Ovary (tissue), 10 donors: ENCODE data around the gene STK32A. TPM values are rescaled to one million over a fixed set of nuclear protein-coding genes. Genes with fewer than 3 reads are reported as not detected.
A peak's percentile ranks its signal among the peaks of the same experiment; 100 is the strongest.

Source experiments
- DNase-seq, 5 donors: peaks; one replicate each; pipeline ENCODE4 v3.0.0-alpha.2; 2019 to 2020
- H3K27ac ChIP-seq, 2 donors: fragments of 200-600 bp; one replicate each; pipeline versions ENCODE4 v1.5.1 to v1.8.0; 2019 to 2022
- H3K27me3 ChIP-seq: fragments of 200-600 bp; one replicate; pipeline ENCODE4 v1.8.0; 2022
- H3K36me3 ChIP-seq: fragments of 200-600 bp; sonication (generic); one replicate; pipeline ENCODE4 v1.5.1; 2019
- H3K4me1 ChIP-seq: one replicate; pipeline ENCODE4 v1.8.1; 2013; ENCODE audit warnings: mild to moderate bottlenecking, moderate library complexity; ENCODE audit not compliant: insufficient read depth
- H3K4me3 ChIP-seq: fragments of 200-600 bp; sonication (generic); one replicate; pipeline ENCODE4 v1.5.1; 2017
- H3K9me3 ChIP-seq, 2 donors: fragments of 200-600 bp in 1 of 2; sonication (generic) in 1 of 2; one replicate each; pipeline versions ENCODE4 v1.5.1 to v1.8.1; 2013 to 2019; ENCODE audit warnings: mild to moderate bottlenecking in 1 of 2, moderate library complexity in 1 of 2
- CTCF ChIP-seq, 3 donors: fragments of 450-650 bp in 2 of 3; fragments of 200-600 bp in 1 of 3; IDR thresholded peaks; one replicate each; pipeline versions ENCODE4 v1.5.1 to v1.8.0; 2016 to 2022; ENCODE audit warnings: antibody characterized with exemption in 3 of 3, mild to moderate bottlenecking in 1 of 3
- EP300 ChIP-seq: sonication (generic); formaldehyde crosslinking; IDR thresholded peaks from one replicate; pipeline ENCODE4 v1.6.1; 2017; ENCODE audit warnings: antibody characterized with exemption
- POLR2A ChIP-seq: fragments of 450-650 bp; IDR thresholded peaks from one replicate; pipeline ENCODE4 v1.6.1; 2017; ENCODE audit warnings: antibody characterized with exemption, mild to moderate bottlenecking, moderate library complexity
- WGBS, 3 donors: extraction: QIAGEN DNeasy Blood & Tissue Kit in 1 of 3; methylation state at CpG; one replicate each; pipeline versions ENCODE4 v1.1.5 to v1.1.7; 2013 to 2017; 5-methylcytosine and 5-hydroxymethylcytosine counted together
- intact Hi-C, 4 donors: fragments of 100-400 bp; cut with DNase I; formaldehyde crosslinking; loops; one replicate each; pipeline versions ENCODE4 v1.11.0 to v1.15.1; 2022 to 2023
- long read RNA-seq, 3 donors: library from polyadenylated mRNA in 2 of 3; unstranded in 2 of 3; transcript quantifications; one replicate each; pipeline ENCODE4 v2.0.0 and lab custom pipeline, GENCODE V29; 2021 to 2026
- polyA plus RNA-seq, 2 donors: library from polyadenylated mRNA; stranded (reverse); fragments of 200-250 nt in 1 of 2; fragments of 350-450 nt in 1 of 2; fragmentation: Illumina TruSeq in 1 of 2; extraction: RNeasy Lipid Tissue Mini Kit (QIAGEN cat#74804) in 1 of 2; gene quantifications; one replicate each; pipeline ENCODE4 v1.2.3, GENCODE V29; 2013 to 2014
- total RNA-seq, 7 donors: library from RNA; depleted of rRNA in 2 of 7; stranded (reverse); fragments of >200 nt in 2 of 7; fragmentation: NEBNext Ultra II Directional in 3 of 7; extraction: Animal tissue kit (Norgen Biotek cat#: 25700) in 3 of 7; gene quantifications; one replicate each; pipeline versions ENCODE4 v1.1.0 to v1.2.4, GENCODE V29; 2016 to 2023
- donor health status: DM: no; HTN: no; CAD: no; lungs with moderate emphysema.
- donor health status: DM: no; HTN: no; CAD: no.
- donor health status: Bipolar disorder and iron deficiency.
- donor health status: DM: yes; HTN: yes; CAD: no.
- donor health status: DM: no; HTN: no; CAD: no.
- donor health status: DM: yes; HTN: yes; CAD: no.

The STK32A gene
- 1 to 10 TPM; 1.8 to 9.0 (median 6.4) TPM for total RNA-seq
- 1 to 10 TPM; 4.9 to 6.8 TPM for polyA plus RNA-seq
- long read RNA-seq, donor 1, partial matches to known transcripts = 1 of 2 reads
- long read RNA-seq, donor 1, other reads (novel, unspliced or antisense) = 1 of 2 reads
- long read RNA-seq, donor 2 = 0 reads
- long read RNA-seq, donor 3, transcript STK32A-208 (2 exons, 668 nt) = major isoform, 6 of 13 reads
- long read RNA-seq, donor 3, partial matches to known transcripts = 2 of 13 reads
- long read RNA-seq, donor 3, other reads (novel, unspliced or antisense) = 3 of 13 reads

DNA sequence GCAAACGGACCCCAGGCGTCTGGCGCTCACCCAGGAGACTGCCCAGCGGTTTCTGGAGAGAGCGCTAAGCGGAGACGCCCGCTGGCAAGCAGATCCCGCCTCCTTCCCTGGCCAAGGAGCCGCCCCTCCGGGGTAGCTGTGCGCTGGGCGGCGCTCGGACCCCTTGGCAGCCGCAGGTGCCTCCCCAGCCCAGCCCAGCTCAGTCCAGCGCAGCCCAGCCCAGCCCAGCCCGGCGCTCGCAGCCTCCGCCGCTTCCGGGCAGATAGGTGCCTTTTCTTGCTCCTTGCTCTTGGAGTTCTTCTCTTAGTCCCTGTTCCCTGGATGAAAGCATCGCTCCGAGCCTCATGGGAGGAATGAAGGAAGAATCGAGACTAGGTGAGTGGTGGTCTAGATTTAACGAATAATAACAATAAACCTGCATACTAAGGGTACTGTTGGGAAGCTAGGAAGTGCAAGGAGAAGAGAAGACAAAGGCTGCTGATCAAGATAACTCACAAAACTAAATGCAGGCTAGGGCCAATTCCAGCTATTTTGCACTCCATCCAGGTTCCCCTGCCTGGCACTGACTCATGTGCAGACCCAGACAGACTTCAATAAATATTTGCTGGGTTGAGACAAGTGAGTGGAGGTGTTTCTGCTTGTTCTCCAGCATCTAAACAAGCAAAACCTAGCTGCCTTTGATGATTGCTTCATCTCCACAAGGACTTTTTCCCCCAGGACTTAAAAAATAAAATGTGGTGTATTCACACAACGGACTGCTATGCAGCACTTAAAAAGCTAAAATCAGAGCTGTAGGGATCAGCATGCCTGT, at the start of gene STK32A:
STK32A (plus strand) TSS at position 202 of the 811 bp plus-strand sequence. CDS start 4,609 bp downstream, outside the sequence.
- Histone ChIP-seq H3K4me3 (peak within 1 kb of the TSS; percentile 72), H3K36me3 (no peaks in the 10 kb centered on the region), H3K27ac (peak within 1 kb of the TSS; percentile 81 to 88), H3K27me3 (no peaks in the 10 kb centered on the region), H3K9me3 (no peaks in the 10 kb centered on the region), H3K4me1 (peaks cover 4% of the 10 kb centered on the region)
- no peak for TF ChIP-seq EP300
- TF ChIP-seq CTCF (IDR thresholded peaks at IDR 0.05) = no peak
- TF ChIP-seq POLR2A = no peak
- DNase-seq = peak; percentile 59 to 79 (median 77)
- intact Hi-C loops = loop anchor here in 3 of 4 donors (5.0 to 10.0 kb wide), 5 partner anchors 130 to 342 kb away; no protein-coding TSS in a partner anchor
- WGBS, 3 donors = 3 to 7% (median 3%) methylated on average over 17 to 28 of the region's 28 CpGs

- H3K36me3 ChIP-seq = no peaks in the 10 kb centered on the region
- no peak overlapping the region for H3K27ac ChIP-seq
- H3K9me3 ChIP-seq = no peaks in the 10 kb centered on the region
- H3K27me3 ChIP-seq = no peaks in the 10 kb centered on the region
- 91 to 95% (median 93%) methylated on average over 1 of the region's 1 CpG for WGBS, 3 donors
- TF ChIP-seq CTCF (IDR thresholded peaks at IDR 0.05) (no peak), EP300 (no peak), POLR2A (no peak)
- H3K4me1 ChIP-seq = no peaks in the 10 kb centered on the region
- no peak overlapping the region for H3K4me3 ChIP-seq
- no peak for DNase-seq
- intact Hi-C loops = loop anchor here in 2 of 4 donors (5.0 to 10.0 kb wide), 2 partner anchors 652 to 655 kb away; no protein-coding TSS in a partner anchor
Measured at GRCh38 chr5:147187099-147187540, 47.7 kb upstream of the STK32A start.

DNA sequence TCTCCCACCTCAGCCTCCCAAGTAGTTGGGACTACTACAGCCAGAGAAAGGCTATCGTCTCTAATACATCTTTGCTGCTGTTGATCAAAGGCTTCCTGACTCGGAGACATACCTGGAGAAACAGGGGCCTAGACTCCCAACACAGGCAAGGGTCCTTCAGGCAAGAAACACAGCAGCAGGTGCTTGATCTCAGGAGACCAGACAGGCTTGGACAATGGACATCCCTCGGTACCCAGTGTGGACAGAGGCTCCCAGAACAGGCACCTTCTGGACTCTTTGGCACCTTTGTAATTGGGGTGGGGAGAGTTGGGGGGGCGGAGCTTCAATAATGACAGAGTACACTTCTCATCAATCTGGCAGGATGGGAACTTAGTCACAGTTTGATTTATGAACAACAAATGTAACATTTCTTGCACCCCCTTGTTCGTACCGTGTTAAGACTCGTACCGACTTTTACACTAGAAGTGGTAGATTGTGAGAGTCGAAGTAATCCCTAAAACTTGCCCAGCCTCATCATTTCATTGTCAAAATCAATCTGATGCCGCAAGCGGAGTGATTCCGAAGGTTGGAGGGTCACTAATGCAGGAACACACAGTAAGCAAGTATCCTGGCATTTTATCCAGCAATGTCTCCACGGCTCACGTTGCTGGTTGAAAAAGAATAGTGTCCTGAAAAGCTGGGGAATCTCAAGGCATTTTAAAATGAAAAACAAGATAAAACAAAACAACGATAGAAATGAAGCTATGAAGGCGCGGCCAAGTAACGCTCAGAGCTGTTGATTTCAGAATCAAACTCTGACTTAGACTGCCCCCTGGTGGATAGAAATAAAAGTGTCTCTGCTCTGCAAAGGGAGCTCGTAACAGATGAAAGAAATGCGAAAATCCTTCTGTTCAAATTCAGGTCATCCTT, 46.4 kb upstream of the STK32A start:
- no peaks in the 10 kb centered on the region for H3K27me3 ChIP-seq
- 43 to 46% (median 45%) methylated on average over 20 of the region's 20 CpGs for WGBS, 3 donors
- H3K4me3 ChIP-seq = no peak overlapping the region
- intact Hi-C loops = loop anchor here in 2 of 4 donors (5.0 to 10.0 kb wide), 2 partner anchors 654 to 656 kb away; no protein-coding TSS in a partner anchor
- no peaks in the 10 kb centered on the region for H3K9me3 ChIP-seq
- H3K27ac ChIP-seq = no peak overlapping the region
- peak; percentile 28 to 57 (median 35) for DNase-seq
- H3K4me1 ChIP-seq = no peaks in the 10 kb centered on the region
- TF ChIP-seq EP300 = no peak
- TF ChIP-seq CTCF (IDR thresholded peaks at IDR 0.05) = peak; percentile 52 to 79 (median 69)
- no peaks in the 10 kb centered on the region for H3K36me3 ChIP-seq

DNA sequence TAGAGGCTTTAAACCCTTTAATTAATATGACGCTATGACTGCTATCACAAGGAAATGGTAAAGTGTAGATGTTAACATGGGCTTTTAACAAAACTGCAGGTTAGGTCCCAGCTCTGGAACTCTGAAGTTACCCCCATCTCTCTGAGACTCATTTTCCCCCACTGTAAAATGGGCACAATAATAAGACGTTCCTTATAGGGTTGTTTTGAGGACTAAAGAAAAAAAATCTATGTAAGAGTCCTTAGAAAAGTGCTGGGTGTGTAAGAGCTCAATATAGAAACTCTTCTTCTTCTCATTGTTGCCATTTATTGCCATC, 45.8 kb upstream of the STK32A start:
- no peak overlapping the region for H3K4me3 ChIP-seq
- H3K4me1 ChIP-seq = no peaks in the 10 kb centered on the region
- H3K9me3 ChIP-seq = no peaks in the 10 kb centered on the region
- intact Hi-C loops = loop anchor here in 2 of 4 donors (5.0 to 10.0 kb wide), 2 partner anchors 654 to 657 kb away; no protein-coding TSS in a partner anchor
- H3K27ac ChIP-seq = no peak overlapping the region
- no peaks in the 10 kb centered on the region for H3K27me3 ChIP-seq
- TF ChIP-seq CTCF (IDR thresholded peaks at IDR 0.05) (peak in 1 of 3 donors; percentile 0), POLR2A (no peak)
- H3K36me3 ChIP-seq = no peaks in the 10 kb centered on the region
- 6 to 15% (median 7%) methylated on average over 2 of the region's 2 CpGs for WGBS, 3 donors
- no peak for DNase-seq
